OCI-LY3 (cell line): Measurements from ENCODE around the gene UNC5B.

ENCODE experiments used
- CTCF ChIP-seq: fragments of 200-600, 300-600 bp; sonication (generic); IDR thresholded peaks from 2 replicates; pipeline ENCODE4 v1.5.1; 2014; ENCODE audit warnings: antibody characterized with exemption, low read length, low read depth
- EZH2phosphoT487 ChIP-seq: fragments of 200-600 bp; shearing (Covaris generic); IDR thresholded peaks from 2 replicates; pipeline ENCODE4 v1.6.1; 2018; ENCODE audit warnings: antibody characterized with exemption, mixed run types, low read depth

GRCh38 chr10:71274901-71275796 lies 62.8 kb downstream of the UNC5B start:
- TF ChIP-seq CTCF (no peak), EZH2phosphoT487 (no peak)
